ENCODE measurements around the gene CRACR2B.

CRACR2B gene

DNA sequence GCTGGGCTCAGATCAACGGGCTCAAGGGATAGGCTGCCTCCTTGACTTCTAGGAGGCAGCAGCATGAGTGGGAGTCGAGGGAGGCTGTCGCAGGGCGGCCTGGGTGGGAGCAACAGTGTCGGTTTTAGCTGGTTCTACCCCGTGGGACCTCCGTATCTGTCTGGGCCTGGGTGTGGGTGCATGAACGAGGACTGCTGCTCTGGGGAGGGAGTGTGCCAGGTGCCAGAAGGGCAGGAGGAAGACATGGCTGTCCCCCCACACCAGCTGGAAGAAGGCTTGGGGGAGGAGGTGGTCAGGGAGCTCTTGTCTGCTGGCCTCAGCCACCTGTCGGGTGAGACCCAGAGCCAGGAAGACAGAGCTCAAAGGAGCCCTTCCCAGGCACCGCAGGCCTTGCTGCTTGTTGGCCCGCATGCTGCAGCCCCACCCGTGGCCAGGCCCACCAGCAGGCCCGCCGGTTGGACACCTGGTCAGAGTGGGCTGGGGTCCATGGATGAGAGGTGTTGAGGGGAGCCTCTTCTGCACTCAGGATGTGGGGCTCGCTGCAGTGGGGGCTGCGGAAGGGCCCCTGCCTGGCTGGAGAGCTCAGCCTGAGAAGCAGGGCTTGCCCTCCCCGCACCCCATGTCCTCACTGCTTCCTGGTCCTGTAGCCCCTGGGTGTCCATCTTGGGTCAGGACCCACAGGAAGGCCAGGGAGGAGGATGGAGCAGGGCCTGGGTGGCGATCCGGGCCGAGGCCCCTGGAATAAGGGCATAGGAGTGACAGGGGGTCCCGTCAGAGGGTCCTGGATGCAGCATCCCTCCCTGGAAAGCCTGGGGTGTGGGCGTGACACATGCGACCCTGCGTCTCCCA is 41.3 kb upstream of the CRACR2B start:
- Histone ChIP-seq H3K36me3 (peaks cover 2% of the 10 kb centered on the region), H3K9me3 (no peaks in the 10 kb centered on the region), H3K27me3 (peaks cover 39% of the 10 kb centered on the region), H3K27ac (no peak overlapping the region), H3K4me1 (ENCODE audit: control insufficient read depth in 1 of 2, insufficient read depth in 1 of 2, low read depth in 1 of 2, low read length in 1 of 2) (peaks cover 0 to 2% of the 10 kb centered on the region in 2 experiments), H3K4me3 (ENCODE audit: low read depth in 1 of 2, low read length in 1 of 2) (no peak overlapping the region)
- TF ChIP-seq, protein P1, sequence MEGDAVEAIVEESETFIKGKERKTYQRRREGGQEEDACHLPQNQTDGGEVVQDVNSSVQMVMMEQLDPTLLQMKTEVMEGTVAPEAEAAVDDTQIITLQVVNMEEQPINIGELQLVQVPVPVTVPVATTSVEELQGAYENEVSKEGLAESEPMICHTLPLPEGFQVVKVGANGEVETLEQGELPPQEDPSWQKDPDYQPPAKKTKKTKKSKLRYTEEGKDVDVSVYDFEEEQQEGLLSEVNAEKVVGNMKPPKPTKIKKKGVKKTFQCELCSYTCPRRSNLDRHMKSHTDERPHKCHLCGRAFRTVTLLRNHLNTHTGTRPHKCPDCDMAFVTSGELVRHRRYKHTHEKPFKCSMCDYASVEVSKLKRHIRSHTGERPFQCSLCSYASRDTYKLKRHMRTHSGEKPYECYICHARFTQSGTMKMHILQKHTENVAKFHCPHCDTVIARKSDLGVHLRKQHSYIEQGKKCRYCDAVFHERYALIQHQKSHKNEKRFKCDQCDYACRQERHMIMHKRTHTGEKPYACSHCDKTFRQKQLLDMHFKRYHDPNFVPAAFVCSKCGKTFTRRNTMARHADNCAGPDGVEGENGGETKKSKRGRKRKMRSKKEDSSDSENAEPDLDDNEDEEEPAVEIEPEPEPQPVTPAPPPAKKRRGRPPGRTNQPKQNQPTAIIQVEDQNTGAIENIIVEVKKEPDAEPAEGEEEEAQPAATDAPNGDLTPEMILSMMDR (IDR thresholded peaks at IDR 0.05), result no peak

- Histone ChIP-seq H3K27ac (no peak overlapping the region), H3K4me3 (ENCODE audit: low read depth in 1 of 2, low read length in 1 of 2) (no peak overlapping the region), H3K27me3 (peaks cover 39% of the 10 kb centered on the region), H3K9me3 (no peaks in the 10 kb centered on the region), H3K36me3 (peaks cover 7% of the 10 kb centered on the region), H3K4me1 (ENCODE audit: control insufficient read depth in 1 of 2, insufficient read depth in 1 of 2, low read depth in 1 of 2, low read length in 1 of 2) (peaks cover 0 to 2% of the 10 kb centered on the region in 2 experiments)
- TF ChIP-seq, protein P1 (IDR thresholded peaks at IDR 0.05), result no peak
Measured at GRCh38 chr11:787084-787675, 40.5 kb upstream of the CRACR2B start.

- Histone ChIP-seq H3K9me3 (no peaks in the 10 kb centered on the region), H3K36me3 (peaks cover 7% of the 10 kb centered on the region), H3K27me3 (peaks cover 39% of the 10 kb centered on the region), H3K4me1 (ENCODE audit: control insufficient read depth in 1 of 2, insufficient read depth in 1 of 2, low read depth in 1 of 2, low read length in 1 of 2) (peaks cover 0 to 2% of the 10 kb centered on the region in 2 experiments), H3K4me3 (ENCODE audit: low read depth in 1 of 2, low read length in 1 of 2) (no peak overlapping the region), H3K27ac (no peak overlapping the region)
- TF ChIP-seq, protein P1 (IDR thresholded peaks at IDR 0.05), result no peak
Measured at GRCh38 chr11:788009-788640, 39.6 kb upstream of the CRACR2B start.

DNA sequence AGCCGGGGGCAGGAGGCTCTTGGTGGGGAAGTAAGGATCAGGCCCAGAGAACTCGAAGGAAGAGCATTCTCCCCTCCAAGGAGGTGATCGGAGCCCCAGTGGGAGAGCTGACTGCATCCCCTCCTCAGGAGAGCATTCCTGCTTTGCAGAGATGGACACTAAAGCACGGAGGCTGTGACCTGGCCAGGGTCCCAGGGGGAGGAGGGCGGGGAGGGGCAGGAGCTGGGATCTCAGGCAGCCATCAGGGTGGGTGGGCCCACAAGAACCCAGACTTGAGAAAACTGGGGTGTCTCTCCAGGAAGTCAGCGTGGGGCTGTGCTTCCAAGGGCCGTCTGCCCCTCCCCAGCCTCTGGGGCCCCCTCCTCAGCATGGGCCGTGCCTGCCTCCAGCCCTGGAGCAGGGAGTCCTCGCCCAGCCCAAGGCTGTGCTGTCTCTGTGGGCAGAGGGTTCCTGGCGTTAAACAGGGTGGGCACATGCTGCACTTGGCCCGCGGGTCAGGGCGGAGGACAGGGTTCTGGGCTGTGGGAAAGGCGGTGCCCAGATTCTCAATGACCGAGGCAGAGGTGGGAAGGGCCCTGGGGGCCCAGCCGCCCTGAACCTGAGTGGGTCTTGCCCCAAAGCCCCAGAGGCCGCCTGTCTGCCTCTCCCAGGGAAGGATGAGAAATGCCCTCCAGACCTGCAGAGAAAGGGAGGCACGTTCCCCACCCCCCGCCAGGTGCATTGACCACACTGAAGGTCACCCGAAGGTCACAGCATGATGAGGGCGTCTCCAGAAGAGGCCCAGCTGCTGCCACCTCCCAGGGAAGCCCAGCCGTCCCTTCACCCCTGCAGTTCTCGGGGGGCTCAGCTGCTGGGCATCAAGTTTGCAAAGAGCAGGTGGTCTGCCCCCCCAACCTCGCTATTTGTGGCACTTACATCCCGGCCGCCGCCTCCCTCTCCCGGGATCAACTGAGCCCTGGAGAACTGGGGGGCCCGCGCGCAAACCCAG is 38.5 kb upstream of the CRACR2B start:
- peaks cover 39% of the 10 kb centered on the region for H3K27me3 ChIP-seq
- H3K36me3 ChIP-seq, result peaks cover 7% of the 10 kb centered on the region
- H3K27ac ChIP-seq, result no peak overlapping the region
- H3K4me3 ChIP-seq (ENCODE audit: low read depth in 1 of 2, low read length in 1 of 2), result no peak overlapping the region
- TF ChIP-seq, protein P1 (IDR thresholded peaks at IDR 0.05), result no peak
- no peaks in the 10 kb centered on the region for H3K9me3 ChIP-seq
- peaks cover 0 to 2% of the 10 kb centered on the region in 2 experiments for H3K4me1 ChIP-seq (ENCODE audit: control insufficient read depth in 1 of 2, insufficient read depth in 1 of 2, low read depth in 1 of 2, low read length in 1 of 2)

DNA sequence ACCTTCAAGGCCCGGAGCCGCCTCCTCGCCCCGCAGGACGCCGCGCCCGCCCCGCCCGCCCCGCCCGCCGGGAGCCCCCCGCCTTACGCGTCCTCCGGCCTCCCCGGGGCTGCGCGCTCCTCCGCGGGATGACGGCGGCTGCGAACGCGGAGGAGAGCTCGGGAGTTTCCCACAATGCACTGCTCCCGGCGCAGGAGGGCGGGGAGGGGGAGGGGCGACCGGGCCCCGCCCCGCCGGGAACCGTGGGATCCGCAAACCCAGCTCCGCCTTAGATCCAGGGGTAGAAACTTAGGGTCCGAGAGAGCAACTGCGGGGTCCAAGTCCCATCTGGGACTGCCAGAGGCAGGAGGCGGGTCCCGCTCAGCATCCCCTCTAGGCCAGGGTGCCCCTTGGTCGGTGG is 37.8 kb upstream of the CRACR2B start, which contains the start of gene CEND1:
Gene CEND1 (minus strand): TSS at position 148 of the 400 bp plus-strand sequence. CDS start 1,514 bp downstream, outside the sequence.
- Histone ChIP-seq H3K27ac (no peak within 1 kb of the TSS), H3K4me3 (ENCODE audit: low read depth in 1 of 2, low read length in 1 of 2) (no peak within 1 kb of the TSS), H3K4me1 (ENCODE audit: control insufficient read depth in 1 of 2, insufficient read depth in 1 of 2, low read depth in 1 of 2, low read length in 1 of 2) (peaks cover 0 to 2% of the 10 kb centered on the region in 2 experiments), H3K27me3 (peaks cover 39% of the 10 kb centered on the region), H3K9me3 (no peaks in the 10 kb centered on the region), H3K36me3 (peaks cover 7% of the 10 kb centered on the region)
- TF ChIP-seq, protein P1 (IDR thresholded peaks at IDR 0.05), result no peak

Data from neutrophil (primary cell).